K562 (cell line): ENCODE results near the gene GRIP1. TPM values are rescaled to one million over a fixed set of nuclear protein-coding genes. Genes with fewer than 3 reads are reported as not detected.

Experiments
- ATAC-seq: fragments of 200-7000 bp; cut with Tn5 transposase; 3 replicates; pipeline ENCODE4 v1.9.1; 2020; ENCODE audit warnings: moderate library complexity
- BruUV-seq: library from RNA; stranded (reverse); fragments of 400-500 nt; replicated peaks from 2 replicates; lab custom pipeline; 2021; lab: Mats Ljungman, UMichigan
- CTCF ChIA-PET: fragments of 300-600 bp; formaldehyde crosslinking; extraction: SDS; loops from one replicate; lab custom pipeline; 2021; ENCODE audit warnings: low intra/inter-chr PET ratio; lab: Yijun Ruan, JAX
- POLR2A ChIA-PET: fragments of 300-600, 350-650 bp; sonication (Branson Sonifier 250); formaldehyde crosslinking; extraction: SDS; loops from one replicate; lab custom pipeline; 2021; ENCODE audit warnings: antibody characterized with exemption, inconsistent platforms; lab: Yijun Ruan, JAX
- DNase-seq, 4 experiments: peaks; one replicate each; pipeline versions ENCODE4 v3.0.0 to v3.0.0-alpha.2; 2011 to 2018; ENCODE audit warnings: low spot score in 3 of 4, mixed read lengths in 3 of 4; ENCODE audit errors: extremely low read depth in 1 of 4
- FAIRE-seq: peaks from 2 replicates; lab custom pipeline; 2011; peaks lifted over from hg19 to GRCh38; lab: Jason Lieb, UNC
- H2AFZ ChIP-seq: 2 replicates; pipeline ENCODE4 v1.6.0; 2011; ENCODE audit warnings: low read depth, low read length, control low read depth, inconsistent platforms
- H3K27ac ChIP-seq: fragments of 200-600 bp; 3 replicates; pipeline ENCODE4 v1.8.0; 2011; ENCODE audit warnings: low read depth, mild to moderate bottlenecking, control low read depth, inconsistent platforms, low read length, moderate library complexity, mixed read lengths; ENCODE audit errors: extremely low read depth
- H3K27me3 ChIP-seq, 2 experiments: fragments of 300-600 bp in 1 of 2; 2 replicates in 1 of 2; 3 replicates in 1 of 2; pipeline versions ENCODE4 v1.6.0 to v1.8.0; 2011; ENCODE audit warnings: inconsistent platforms in 2 of 2, low read length in 2 of 2, mild to moderate bottlenecking in 1 of 2, mixed read lengths in 1 of 2, moderate library complexity in 1 of 2; ENCODE audit not compliant: control insufficient read depth in 2 of 2, insufficient read depth in 2 of 2
- H3K36me3 ChIP-seq: fragments of 300-600 bp; 3 replicates; pipeline ENCODE4 v1.8.0; 2011; ENCODE audit warnings: mild to moderate bottlenecking, low read length, inconsistent platforms; ENCODE audit not compliant: control insufficient read depth, insufficient read depth
- H3K4me1 ChIP-seq, 2 experiments: fragments of 200-600 bp in 1 of 2; replicated peaks in 1 of 2; 2 replicates in 1 of 2; 3 replicates in 1 of 2; pipeline versions ENCODE4 v1.5.1 to v1.8.0; 2011; ENCODE audit warnings: inconsistent platforms in 2 of 2, low read length in 2 of 2, mild to moderate bottlenecking in 1 of 2, mixed read lengths in 1 of 2, moderate library complexity in 1 of 2; ENCODE audit not compliant: control insufficient read depth in 2 of 2, insufficient read depth in 2 of 2
- H3K4me2 ChIP-seq: 2 replicates; pipeline ENCODE4 v1.6.1; 2011; ENCODE audit warnings: low read length, control low read depth, inconsistent platforms, mixed read lengths; ENCODE audit not compliant: insufficient read depth
- H3K4me3 ChIP-seq: fragments of 200-600 bp; sonication (generic), shearing (Covaris generic); 2 replicates; pipeline ENCODE4 v1.5.1; 2016; ENCODE audit warnings: control low read depth, inconsistent platforms
- H3K79me2 ChIP-seq: fragments of 200-600 bp; 3 replicates; pipeline ENCODE4 v1.8.0; 2011; ENCODE audit warnings: low read length, inconsistent platforms; ENCODE audit not compliant: control insufficient read depth, insufficient read depth
- H3K9ac ChIP-seq, 2 experiments: 2 replicates each; pipeline versions ENCODE4 v1.6.0 to v1.6.1; 2011; ENCODE audit warnings: low read depth in 2 of 2, low read length in 2 of 2, control low read depth in 1 of 2, inconsistent platforms in 1 of 2, mild to moderate bottlenecking in 1 of 2, mixed read lengths in 1 of 2; ENCODE audit not compliant: insufficient read depth in 1 of 2
- H3K9me1 ChIP-seq: one replicate; pipeline ENCODE4 v1.6.0; 2011; ENCODE audit warnings: inconsistent platforms, mild to moderate bottlenecking, low read length, moderate library complexity; ENCODE audit not compliant: control insufficient read depth, insufficient read depth
- H3K9me3 ChIP-seq: replicated peaks from 2 replicates; pipeline ENCODE4 v1.5.1; 2011; ENCODE audit warnings: low read depth, low read length, inconsistent platforms; ENCODE audit not compliant: control insufficient read depth, insufficient read depth
- H4K20me1 ChIP-seq: replicated peaks from 2 replicates; pipeline ENCODE4 v1.6.1; 2011; ENCODE audit warnings: low read length, inconsistent platforms, mixed read lengths; ENCODE audit not compliant: control insufficient read depth, insufficient read depth
- CHD2 ChIP-seq: IDR thresholded peaks from 2 replicates; pipeline ENCODE4 v1.6.1; 2011; ENCODE audit warnings: low read depth, low read length
- GTF2E2 ChIP-seq: fragments of 200-800 bp; sonication (Bioruptor generic); IDR thresholded peaks from 2 replicates; pipeline ENCODE4 v1.6.1; 2016; ENCODE audit warnings: missing genetic modification characterization, missing compliant biosample characterization
- LCOR ChIP-seq: sonication (generic); formaldehyde crosslinking; IDR thresholded peaks from 2 replicates; pipeline ENCODE4 v1.8.0; 2022; ENCODE audit warnings: mild to moderate bottlenecking, missing genetic modification reagents
- MED1 ChIP-seq: sonication (generic); formaldehyde crosslinking; IDR thresholded peaks from 2 replicates; pipeline ENCODE4 v1.8.1; 2023; ENCODE audit warnings: missing genetic modification reagents, borderline replicate concordance
- RFX5 ChIP-seq: IDR thresholded peaks from 2 replicates; pipeline ENCODE4 v1.6.1; 2011; ENCODE audit warnings: low read depth, mild to moderate bottlenecking, improper control_type of control experiment, low read length
- SETDB1 ChIP-seq: IDR thresholded peaks from one replicate; pipeline ENCODE4 v1.6.1; 2012; ENCODE audit warnings: low read length, control low read depth, inconsistent platforms
- SMC3 ChIP-seq: conservative IDR thresholded peaks from 2 replicates; pipeline ENCODE4 v1.6.1; 2011; ENCODE audit warnings: low read depth, low read length, improper control_type of control experiment; ENCODE audit not compliant: insufficient read depth
- TBP ChIP-seq: optimal IDR thresholded peaks from 2 replicates; pipeline ENCODE3; 2011; ENCODE audit warnings: low read depth, low read length, improper control_type of control experiment
- WGBS: fragments of 100-300 bp; shearing (Covaris generic); methylation state at CpG from one replicate; pipeline ENCODE4 v1.1.6; 2016; ENCODE audit warnings: low coverage, mixed read lengths; ENCODE audit not compliant: insufficient coverage; ENCODE audit errors: missing lambda C conversion rate; 5-methylcytosine and 5-hydroxymethylcytosine counted together
- in situ Hi-C: fragments of 300-500 bp; cut with MboI; formaldehyde crosslinking; loops from 4 replicates; pipeline ENCODE4 v1.15.0; 2018; ENCODE audit warnings: inconsistent platforms, mixed read lengths
- intact Hi-C: fragments of 100-400 bp; cut with micrococcal nuclease; formaldehyde crosslinking; loops from 2 replicates; pipeline ENCODE4 v1.14.2; 2022
- polyA plus RNA-seq, 8 experiments: library from polyadenylated mRNA; depleted of rRNA in 4 of 8; stranded (reverse) in 5 of 8; unstranded in 3 of 8; fragments of >200 nt; fragmentation: Nextera tagmentation in 2 of 8; fragmentation: Illumina TruSeq in 1 of 8; extraction: Ambion mirVana in 2 of 8; extraction: Trizol in 1 of 8; gene quantifications; 2 replicates each; pipeline versions ENCODE4 v1.2.1 to v1.2.3, GENCODE V29; 2011 to 2014; ENCODE audit warnings: inconsistent platforms in 1 of 8, missing spikeins in 1 of 8
- total RNA-seq, 7 experiments: library from RNA; depleted of rRNA in 6 of 7; stranded (reverse); fragments of >200 nt in 6 of 7; fragmentation: Illumina TruSeq in 2 of 7; extraction: Trizol in 2 of 7; gene quantifications; 2 replicates each; pipeline versions ENCODE4 v1.2.1 to v1.2.3, GENCODE V29; 2011 to 2021; ENCODE audit warnings: low replicate concordance in 1 of 7
- TF ChIP-seq, protein P1 (sequence below): fragments of 450-650 bp; conservative IDR thresholded peaks from 2 replicates; pipeline ENCODE4 v1.6.1; 2016; ENCODE audit warnings: missing genetic modification characterization, low read depth, mild to moderate bottlenecking, missing compliant biosample characterization, moderate library complexity

The GRIP1 gene
- total and polyA plus RNA-seq, 9 of the 15 experiments (the other 6 are each of a cell fraction or from before 2014, with no cell fraction given), result 0.28 to 1.2 (median 0.45) TPM

DNA sequence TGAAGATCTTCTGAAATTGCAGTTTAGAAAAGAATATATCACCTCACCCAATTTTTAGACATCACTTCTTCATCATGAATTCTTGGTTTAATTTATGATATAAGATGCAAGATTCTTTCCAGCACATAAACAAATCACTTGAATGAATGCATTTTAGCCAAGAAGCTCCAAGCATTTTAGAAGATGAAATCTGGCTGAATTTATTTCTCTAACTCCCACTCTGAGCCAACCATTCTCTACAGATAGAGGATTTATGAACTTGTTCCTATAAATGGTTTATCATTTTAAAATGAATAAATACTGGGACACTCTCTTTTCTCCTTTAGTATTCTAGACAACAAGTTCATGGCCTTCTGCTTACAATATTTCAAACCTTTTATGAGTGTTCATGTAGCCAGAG lies 71.7 kb downstream of the GRIP1 start (continued):
- TF ChIP-seq MED1 (CRISPR knock-in tag) (no peak), RFX5 (no peak)

GRCh38 chr12:66605293-66605692 lies 73.6 kb downstream of the GRIP1 start:
- Histone ChIP-seq H3K27me3 (no peaks in the 10 kb centered on the region), H3K4me2 (no peak overlapping the region), H3K9me1 (no peaks in the 10 kb centered on the region), H3K36me3 (no peaks in the 10 kb centered on the region), H2AFZ (no peak overlapping the region), H3K4me1 (no peaks in the 10 kb centered on the region), H3K27ac (no peak overlapping the region), H3K9ac (no peak overlapping the region), H3K9me3 (no peaks in the 10 kb centered on the region), H4K20me1 (no peaks in the 10 kb centered on the region), H3K4me3 (no peak overlapping the region), H3K79me2 (no peaks in the 10 kb centered on the region)
- no TSS peak for BruUV-seq
- DNase-seq, result no peak
- 2% methylated on average over 5 of the region's 5 CpGs for WGBS
- intact Hi-C loops, result no loop called here
- FAIRE-seq, result no peak
- in situ Hi-C loops, result no loop called here
- ATAC-seq, result no peak
- ChIA-PET CTCF (no interaction called here), POLR2A (no interaction called here)
- no peak for TF ChIP-seq TBP
- no peak for TF ChIP-seq SMC3
- no peak for TF ChIP-seq CHD2

DNA sequence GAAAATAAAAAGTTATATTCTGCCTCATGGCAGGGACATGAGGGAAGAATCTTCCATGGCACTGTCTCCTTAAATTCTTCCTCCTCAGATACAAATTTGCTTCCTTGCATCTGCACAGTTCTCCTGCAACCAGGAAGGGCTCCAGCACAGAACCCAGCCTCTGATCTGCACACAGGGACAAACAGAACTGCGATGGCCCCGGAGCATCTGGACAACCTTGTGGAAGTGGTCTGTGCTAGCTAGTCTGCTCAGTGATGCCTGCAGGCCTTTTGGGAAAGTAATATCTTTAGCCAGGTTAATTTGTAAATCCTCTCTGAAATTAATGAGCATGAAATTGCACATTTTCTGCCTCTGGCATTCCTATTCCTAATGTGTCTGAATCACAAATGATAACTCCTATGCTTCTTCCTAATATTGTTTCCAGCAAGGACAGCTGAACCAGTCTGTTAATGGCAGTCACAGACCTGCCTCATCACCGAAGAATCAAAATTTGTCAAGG lies 74.8 kb downstream of the GRIP1 start:
- POLR2A ChIA-PET, result no interaction called here
- BruUV-seq, result no TSS peak
- in situ Hi-C loops, result no loop called here

More for the DNA sequence above, 74.8 kb downstream of the GRIP1 start:
- Histone ChIP-seq H3K4me2 (no peak overlapping the region), H4K20me1 (no peaks in the 10 kb centered on the region), H3K9me3 (no peaks in the 10 kb centered on the region), H3K4me1 (no peaks in the 10 kb centered on the region), H3K36me3 (no peaks in the 10 kb centered on the region), H3K9ac (no peak overlapping the region), H3K79me2 (no peaks in the 10 kb centered on the region), H3K4me3 (no peak overlapping the region), H3K27ac (no peak overlapping the region), H3K27me3 (no peaks in the 10 kb centered on the region), H2AFZ (no peak overlapping the region), H3K9me1 (no peaks in the 10 kb centered on the region)
- CTCF ChIA-PET, result no interaction called here
- 0% methylated on average over 2 of the region's 3 CpGs for WGBS
- FAIRE-seq (no peak), DNase-seq (no peak), ATAC-seq (no peak)
- intact Hi-C loops, result no loop called here
- TF ChIP-seq SETDB1 (no peak), GTF2E2 (tag) (no peak), LCOR (CRISPR knock-in tag) (no peak)
- TF ChIP-seq, protein P1, sequence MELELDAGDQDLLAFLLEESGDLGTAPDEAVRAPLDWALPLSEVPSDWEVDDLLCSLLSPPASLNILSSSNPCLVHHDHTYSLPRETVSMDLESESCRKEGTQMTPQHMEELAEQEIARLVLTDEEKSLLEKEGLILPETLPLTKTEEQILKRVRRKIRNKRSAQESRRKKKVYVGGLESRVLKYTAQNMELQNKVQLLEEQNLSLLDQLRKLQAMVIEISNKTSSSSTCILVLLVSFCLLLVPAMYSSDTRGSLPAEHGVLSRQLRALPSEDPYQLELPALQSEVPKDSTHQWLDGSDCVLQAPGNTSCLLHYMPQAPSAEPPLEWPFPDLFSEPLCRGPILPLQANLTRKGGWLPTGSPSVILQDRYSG, result no peak
